GM21717 (cell line): ENCODE results near the gene RAD51B.
"Not testable (repeated sequence)": the region's sequence is repeated elsewhere in the genome, so short reads cannot be mapped to it uniquely, and the experiment has no call there.

Experiments
- ATAC-seq: cut with Tn5 transposase; IDR thresholded peaks from one replicate; pipeline ENCODE4 v1.9.1; 2021; ENCODE audit warnings: mild to moderate bottlenecking, moderate library complexity; ENCODE audit not compliant: unreplicated experiment

The RAD51B gene

GRCh38 chr14:68696266-68696665, 876.7 kb downstream of the RAD51B start:
- no peak for ATAC-seq

GRCh38 chr14:68696721-68697495, 877.3 kb downstream of the RAD51B start:
- no peak for ATAC-seq

DNA sequence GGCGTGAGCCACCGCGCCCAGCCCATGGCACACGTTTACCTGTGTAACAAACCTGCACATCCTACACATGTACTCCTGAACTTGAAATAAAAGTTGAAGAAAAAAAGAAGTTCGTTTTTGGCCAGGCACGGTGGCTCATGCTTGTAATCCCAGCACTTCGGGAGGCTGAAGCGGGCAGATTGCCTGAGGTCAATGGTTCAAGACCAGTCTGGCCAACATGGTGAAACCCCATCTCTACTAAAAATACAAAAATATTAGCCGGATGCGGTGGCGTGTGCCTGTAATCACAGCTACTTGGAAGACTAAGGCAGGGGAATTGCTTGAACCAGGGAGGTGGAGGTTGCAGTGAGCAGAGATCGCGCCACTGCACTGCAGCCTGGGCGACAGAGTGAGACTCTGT, 879.2 kb downstream of the RAD51B start:
- not testable (repeated sequence) for ATAC-seq

- ATAC-seq = no peak
Observed at GRCh38 chr14:68701001-68701741, 881.6 kb downstream of the RAD51B start.

- no peak for ATAC-seq
Observed at GRCh38 chr14:68702135-68702534, 882.6 kb downstream of the RAD51B start.

- no peak for ATAC-seq
Observed at GRCh38 chr14:68702578-68702977, 883.0 kb downstream of the RAD51B start.

- no peak for ATAC-seq
Observed at GRCh38 chr14:68703093-68703492, 883.5 kb downstream of the RAD51B start.

GRCh38 chr14:68704736-68705720, 885.4 kb downstream of the RAD51B start:
- no peak for ATAC-seq

DNA sequence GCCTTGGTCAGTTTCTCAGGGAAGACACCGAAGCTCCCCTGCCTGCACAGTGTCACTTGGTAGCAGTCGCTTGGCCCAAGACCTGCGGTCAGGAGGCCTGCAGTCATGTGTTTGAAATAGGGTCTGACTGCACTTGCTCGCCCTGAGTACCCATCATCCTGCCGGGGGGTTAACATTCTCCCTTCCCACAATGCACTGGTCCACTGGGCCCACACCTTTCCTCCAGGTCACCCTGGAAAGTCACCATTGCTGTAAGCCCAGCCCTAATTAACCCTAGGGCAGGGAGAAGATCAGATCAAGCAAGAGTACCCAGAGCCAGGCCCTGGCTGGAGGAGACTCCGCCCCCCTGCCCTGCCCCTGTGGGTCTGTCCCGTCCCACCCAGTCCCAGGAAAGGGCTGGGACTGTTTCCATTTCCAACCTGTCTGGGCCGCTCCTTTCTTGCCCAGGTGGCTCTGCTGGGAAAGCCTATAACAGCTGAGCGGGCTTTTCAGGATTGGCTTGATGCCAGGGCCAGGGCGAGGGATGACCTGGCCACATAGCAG, 886.2 kb downstream of the RAD51B start:
- no peak for ATAC-seq

DNA sequence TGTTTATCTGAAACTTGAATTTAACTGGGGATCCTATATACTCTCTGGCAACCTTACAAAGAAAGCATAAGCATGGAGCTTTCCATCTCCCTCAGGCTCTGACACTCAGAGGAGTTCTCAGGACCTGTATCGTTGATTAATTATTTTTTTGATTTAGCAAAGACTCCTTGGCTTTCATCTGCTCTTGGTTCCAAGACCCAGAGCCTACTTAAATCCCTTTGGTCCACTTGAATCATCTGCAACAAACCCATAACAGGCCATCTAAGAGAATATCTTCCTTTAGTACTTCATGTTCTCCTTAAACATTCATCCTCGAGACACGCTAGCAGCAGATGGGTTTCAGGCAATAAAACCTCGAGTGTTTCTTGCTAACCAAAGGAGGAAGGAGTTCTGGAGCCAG, 887.9 kb downstream of the RAD51B start:
- no peak for ATAC-seq

DNA sequence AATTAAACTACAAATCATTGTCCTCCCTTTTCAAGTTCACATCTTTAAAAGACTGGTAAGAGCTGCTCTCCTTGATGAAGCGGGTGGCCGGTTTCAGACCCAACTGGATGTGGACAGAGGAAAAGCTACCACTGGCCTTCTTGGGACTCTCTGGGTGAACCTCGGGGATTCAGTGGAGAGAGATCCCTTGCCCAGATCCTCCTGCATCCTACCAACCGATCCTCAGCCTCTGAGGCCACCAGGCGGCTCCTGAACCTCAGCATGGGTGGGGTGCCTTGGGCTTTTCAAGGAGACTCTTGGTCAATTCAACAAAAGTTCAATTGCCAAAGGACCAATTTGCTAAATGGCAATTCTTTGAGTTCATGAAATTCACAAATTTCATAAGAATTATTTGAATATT, 888.8 kb downstream of the RAD51B start:
- ATAC-seq = no peak

DNA sequence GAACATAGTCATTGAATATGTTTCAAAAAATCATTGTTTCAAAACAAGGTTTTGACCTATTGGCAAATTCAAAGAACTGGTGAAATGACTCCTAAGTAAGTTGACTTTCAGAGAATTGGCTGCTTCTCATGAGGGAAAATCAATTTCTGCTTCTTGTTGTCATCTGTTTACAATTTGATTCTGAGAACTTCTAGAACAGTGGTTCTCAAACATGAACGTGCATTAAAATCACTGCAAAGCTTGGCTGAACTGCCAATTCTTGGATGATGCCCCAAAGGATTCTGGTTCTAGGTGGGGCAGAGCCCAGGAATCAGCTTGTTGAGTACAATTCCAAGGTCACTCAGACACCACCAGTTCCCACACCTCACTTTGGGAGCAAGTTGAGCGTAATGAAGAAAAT, 889.4 kb downstream of the RAD51B start:
- ATAC-seq = no peak

DNA sequence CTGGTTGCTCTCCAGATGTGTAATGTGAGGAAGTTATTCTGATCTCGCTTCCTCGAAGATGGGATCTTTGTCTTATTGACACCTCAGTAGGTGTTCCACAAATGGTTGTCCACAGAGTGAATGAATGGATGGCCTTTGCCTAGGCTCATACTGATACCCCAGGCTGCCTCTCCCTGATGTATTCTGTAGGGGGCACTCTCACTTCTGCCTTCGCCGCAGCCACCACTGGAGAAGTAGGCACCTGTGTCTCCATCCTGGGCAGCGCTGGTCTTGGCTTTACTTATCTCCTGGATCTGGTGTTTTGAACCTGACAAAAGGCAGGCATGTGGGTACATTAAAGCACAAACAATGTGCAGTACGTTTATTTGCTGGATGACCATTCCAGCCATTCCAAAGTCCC, 891.2 kb downstream of the RAD51B start:
- ATAC-seq = no peak

DNA sequence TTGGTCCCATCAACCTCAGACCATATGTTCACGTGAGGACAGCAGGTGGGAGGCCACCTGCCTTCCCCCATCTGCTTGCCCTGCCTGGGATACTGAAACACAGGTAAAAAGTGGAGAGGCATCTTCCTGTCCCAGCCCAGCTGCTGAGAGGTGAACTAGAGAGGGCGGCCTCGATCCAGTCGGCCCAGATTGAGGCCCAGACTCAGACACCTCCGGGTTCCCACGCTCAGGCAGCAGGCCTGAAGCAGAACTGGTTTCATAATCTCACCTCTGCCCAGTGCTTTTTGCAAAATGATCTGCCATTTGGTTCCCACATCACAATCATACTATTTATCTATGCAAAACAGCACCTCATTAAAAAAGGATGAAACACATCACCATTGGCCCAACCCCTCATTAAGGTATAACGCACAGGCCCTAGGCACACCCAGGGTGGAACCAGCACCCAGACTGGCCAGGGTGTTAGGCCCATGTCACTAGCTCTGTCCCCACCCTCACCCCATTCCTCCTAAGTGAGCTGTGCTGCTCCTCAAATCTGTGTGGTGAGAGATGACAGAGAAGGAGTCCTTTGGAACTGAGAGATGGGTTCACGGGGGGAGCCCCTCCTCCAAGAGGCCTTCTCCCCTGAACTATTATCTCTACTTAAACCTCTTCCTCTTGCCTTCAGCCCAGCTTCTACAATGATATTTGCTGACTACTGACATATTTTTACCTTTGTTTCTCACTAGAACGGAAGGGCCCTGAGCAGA, 892.2 kb downstream of the RAD51B start:
- ATAC-seq = no peak

GRCh38 chr14:68712703-68713370, 893.3 kb downstream of the RAD51B start:
- no peak for ATAC-seq

- ATAC-seq = no peak
Observed at GRCh38 chr14:68713782-68714181, 894.2 kb downstream of the RAD51B start.

- ATAC-seq = no peak
Observed at GRCh38 chr14:68714991-68715924, 895.7 kb downstream of the RAD51B start.

DNA sequence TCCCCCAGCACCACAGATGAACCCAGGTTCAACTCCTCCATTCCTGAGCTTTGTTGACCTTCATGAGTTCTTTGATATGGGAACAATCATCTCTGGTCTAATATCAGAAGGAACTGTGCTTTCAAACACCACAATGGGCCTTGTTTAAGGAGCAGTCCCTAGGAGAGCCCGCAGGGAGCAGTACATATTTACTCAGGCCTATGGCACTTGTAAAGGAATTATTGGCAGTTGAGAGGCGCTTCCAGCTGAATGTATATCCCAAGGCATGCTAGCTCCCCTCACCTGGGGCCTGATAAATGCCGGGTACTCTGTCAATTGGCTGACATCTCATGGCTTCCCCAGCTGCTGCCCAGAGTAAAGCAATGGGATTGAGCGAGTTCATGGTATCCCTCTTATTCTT, 897.1 kb downstream of the RAD51B start:
- no peak for ATAC-seq
